Activated naive CD4-positive, alpha-beta T cell (primary cell): ENCODE results near the gene TTC3.
"Not testable (repeated sequence)": the region's sequence is repeated elsewhere in the genome, so short reads cannot be mapped to it uniquely, and the experiment has no call there.

ENCODE experiments used
- DNase-seq, 4 experiments: peaks; one replicate each; lab custom pipeline; 2025; lab: John Stamatoyannopoulos, UW

TTC3 gene

GRCh38 chr21:37088186-37088735, 15.2 kb downstream of the TTC3 start:
- DNase-seq = no peak

DNA sequence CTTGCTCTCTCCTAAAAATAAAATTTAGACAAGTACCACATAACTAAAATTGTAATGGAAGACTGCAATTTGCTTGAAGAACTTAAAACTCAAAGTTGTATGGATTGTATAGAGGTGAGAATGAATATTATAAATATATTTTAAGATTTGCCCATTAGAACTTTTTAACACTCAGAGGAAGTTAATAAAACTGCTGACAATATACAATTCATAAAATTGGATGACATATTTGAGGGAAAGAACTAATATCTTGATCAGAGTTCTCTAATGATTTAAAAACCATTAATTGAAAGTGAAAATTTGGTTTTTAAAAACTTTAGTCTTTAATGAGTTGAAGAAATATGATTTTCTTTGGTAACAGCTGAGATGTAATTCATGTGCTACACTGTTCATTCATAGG, 20.9 kb downstream of the TTC3 start:
- DNase-seq = no peak

- no peak for DNase-seq
Measured at GRCh38 chr21:37095821-37096220, 22.8 kb downstream of the TTC3 start.

DNA sequence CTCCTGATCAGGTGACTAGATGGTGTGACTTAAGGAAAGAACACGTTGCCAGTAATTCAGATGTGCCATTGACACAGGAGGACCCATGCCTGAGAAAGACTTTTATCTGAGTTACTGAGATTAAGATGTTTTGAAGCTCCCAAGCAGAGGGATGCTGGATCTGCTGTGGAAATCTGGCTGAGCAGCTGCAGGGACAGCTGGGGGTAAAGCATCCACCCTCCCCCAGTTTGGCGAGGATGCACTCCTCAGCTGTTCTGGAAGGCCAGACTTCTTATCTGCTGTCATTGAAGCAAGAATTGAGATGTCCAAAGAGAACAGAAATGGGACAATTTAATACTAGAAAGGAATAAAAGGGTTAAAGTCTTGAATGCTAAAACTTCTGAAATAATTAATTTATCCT, 25.7 kb downstream of the TTC3 start:
- DNase-seq = no peak

GRCh38 chr21:37100316-37100715, 27.3 kb downstream of the TTC3 start:
- no peak for DNase-seq

DNA sequence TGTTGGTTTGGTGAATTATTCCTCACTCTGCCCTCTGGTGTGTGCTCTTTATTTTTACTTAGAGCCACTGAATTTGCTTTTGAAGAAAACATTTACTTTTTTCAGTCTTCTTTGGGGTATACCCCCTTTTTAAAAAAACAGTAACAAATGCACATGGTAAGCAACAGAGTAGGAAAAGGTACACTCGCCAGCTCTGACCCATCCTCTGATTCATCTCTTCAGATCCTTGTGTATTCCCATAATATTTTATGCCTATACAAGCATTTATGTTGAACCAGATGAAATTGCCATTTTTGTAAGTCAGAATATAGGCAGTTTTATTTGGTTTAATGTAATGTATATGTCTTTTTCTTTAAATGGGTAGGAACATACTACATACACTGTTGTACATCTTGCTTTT, 28.3 kb downstream of the TTC3 start:
- DNase-seq = no peak

DNA sequence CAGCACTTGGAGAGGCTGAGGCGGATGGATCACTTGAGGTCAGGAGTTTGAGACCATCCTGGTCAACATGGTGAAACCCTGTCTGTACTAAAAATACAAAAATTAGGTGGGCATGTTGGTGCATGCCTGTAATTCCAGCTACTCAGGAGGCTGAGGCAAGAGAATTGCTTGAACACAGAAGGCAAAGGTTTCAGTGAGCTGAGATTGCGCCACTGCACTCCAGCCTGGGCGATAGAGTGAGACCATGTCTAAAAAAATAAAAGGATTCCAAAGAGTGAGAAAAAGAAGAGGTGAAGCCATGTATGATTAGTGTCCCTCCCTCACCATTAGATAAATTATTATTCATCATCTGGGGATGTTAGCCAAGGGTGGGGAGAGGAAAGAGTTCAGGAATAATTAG, 29.7 kb downstream of the TTC3 start:
- DNase-seq = not testable (repeated sequence)

- no peak for DNase-seq
Measured at GRCh38 chr21:37106998-37107397, 33.9 kb downstream of the TTC3 start.

DNA sequence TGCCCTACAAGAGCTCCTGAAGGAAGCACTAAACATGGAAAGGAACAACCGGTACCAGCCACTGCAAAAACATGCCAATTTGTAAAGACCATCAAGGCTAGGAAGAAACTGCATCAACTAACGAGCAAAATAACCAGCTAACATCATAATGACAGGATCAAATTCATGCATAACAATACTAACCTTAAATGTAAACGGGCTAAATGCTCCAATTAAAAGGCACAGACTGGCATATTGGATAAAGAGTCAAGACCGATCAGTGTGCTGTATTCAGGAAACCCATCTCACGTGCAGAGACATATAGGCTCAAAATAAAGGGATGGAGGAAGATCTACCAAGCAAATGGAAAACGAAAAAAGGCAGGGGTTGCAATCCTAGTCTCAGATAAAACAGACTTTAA, 38.0 kb downstream of the TTC3 start:
- not testable (repeated sequence) for DNase-seq

DNA sequence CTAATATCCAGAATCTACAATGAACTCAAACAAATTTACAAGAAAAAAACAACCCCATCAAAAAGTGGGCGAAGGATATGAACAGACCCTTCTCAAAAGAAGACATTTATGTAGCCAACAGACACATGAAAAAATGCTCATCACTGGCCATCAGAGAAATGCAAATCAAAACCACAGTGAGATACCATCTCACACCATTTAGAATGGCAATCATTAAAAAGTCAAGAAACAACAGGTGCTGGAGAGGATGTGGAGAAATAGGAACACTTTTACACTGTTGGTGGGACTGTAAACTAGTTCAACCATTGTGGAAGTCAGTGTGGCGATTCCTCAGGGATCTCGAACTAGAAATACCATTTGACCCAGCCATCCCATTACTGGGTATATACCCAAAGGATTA, 41.2 kb downstream of the TTC3 start:
- not testable (repeated sequence) for DNase-seq

- not testable (repeated sequence) for DNase-seq
Measured at GRCh38 chr21:37116459-37116858, 43.4 kb downstream of the TTC3 start.

GRCh38 chr21:37117204-37117603, 44.1 kb downstream of the TTC3 start:
- no peak for DNase-seq

- DNase-seq = no peak
Measured at GRCh38 chr21:37118187-37118826, 45.3 kb downstream of the TTC3 start.

GRCh38 chr21:37119421-37120218, 46.6 kb downstream of the TTC3 start:
- no peak for DNase-seq

DNA sequence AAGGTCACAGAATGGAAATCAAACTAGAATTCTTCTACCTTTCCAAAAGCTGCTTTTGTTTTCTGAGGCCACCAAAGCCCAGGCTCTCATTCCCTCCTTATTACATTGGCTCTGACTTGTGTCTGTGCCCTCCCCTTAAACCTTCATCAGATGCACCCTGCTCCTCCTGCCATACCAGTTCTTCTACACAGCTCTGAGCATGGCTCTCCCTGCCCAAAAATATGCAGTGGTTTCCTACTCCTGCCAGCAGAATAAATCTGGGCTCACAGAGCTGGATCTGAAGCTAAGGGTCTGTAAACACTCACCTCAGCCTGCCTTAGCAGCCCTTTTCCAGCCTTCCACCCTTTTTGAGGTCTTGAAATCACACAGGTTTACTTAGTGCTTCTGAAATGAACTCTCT, 55.0 kb downstream of the TTC3 start:
- no peak for DNase-seq

GRCh38 chr21:37130971-37131370, 57.9 kb downstream of the TTC3 start:
- no peak for DNase-seq

DNA sequence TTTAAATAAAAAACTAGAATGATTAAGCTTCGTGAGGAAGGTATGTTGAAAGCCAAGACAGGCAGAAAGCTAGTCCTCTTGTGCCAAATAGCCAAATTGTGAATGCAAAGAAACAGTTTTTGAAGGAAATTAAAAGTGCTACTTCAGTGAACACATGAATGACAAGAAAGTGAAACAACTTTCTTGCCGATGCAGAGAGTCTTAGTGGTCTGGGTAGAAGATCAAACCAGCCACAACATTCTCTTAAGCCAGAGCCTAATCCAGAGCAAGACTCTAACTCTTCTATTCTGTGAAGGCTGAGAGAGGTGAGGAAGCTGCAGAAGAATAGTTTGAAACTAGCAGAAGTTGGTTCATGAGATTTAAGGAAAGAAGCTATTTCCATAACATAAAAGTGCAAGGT, 63.2 kb downstream of the TTC3 start:
- DNase-seq = no peak

DNA sequence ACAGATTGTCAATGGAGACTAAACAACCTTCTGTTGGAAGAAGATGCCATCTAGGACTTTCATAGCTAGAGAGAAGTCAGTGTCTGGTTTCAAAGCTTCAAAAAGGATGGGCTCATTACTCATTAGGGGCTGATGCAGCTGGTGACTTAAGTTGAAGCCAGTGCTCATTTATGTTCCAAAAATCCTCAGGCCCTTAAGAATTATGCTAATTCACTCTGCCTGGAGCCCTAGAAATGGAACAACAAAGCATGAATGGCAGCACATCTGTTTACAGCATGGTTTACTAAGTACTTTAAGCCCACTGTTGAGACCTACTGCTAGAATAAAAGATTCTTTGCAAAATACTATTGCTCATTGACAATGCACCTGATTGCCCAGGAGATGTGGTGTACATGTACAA, 63.7 kb downstream of the TTC3 start:
- DNase-seq = no peak

DNA sequence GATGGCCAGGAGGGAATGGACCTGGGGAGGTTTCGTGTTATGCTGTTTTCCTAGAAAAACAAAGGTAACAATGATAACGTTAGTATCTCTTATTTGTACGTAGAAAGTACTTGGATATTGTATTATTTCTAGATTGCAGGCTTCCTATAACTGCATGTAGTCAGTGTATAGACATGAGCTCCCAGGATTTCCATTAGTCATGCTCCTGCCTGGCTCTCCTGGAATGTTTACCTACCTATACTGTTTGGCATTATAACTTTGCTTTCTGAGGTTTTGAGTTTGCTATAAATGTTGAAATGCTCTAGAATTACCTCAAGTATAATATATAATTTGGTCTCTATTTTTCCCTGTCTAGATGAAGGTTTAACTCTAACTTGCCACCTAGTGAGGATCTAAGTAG, 66.1 kb downstream of the TTC3 start:
- DNase-seq = no peak

DNA sequence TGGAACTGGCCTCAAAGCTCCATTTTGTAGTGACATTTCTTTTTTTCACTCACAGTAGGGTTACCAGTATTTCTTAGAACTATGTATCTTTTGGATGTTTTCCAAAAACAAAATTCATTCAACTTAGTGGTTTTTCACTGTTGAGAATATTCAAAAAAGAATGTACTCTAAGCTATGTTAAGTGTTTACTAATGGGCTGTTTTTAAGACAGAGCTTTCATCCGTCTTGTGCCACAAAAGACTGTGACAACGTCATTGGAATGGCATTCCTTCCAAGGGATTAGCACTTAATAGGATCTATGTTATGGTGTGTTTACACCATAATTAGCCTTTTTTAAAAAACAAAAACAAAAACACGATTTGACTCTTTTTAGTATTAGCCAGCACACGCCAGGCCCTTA, 66.8 kb downstream of the TTC3 start:
- no peak for DNase-seq

DNA sequence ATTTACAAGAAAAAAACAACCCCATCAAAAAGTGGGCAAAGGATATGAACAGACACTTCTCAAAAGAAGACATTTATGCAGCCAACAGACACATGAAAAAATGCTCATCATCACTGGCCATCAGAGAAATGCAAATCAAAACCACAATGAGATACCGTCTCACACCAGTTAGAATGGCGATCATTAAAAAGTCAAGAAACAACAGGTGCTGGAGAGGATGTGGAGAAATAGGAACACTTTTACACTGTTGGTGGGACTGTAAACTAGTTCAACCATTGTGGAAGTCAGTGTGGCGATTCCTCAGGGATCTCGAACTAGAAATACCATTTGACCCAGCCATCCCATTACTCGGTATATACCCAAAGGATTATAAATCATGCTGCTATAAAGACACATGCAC, 70.3 kb downstream of the TTC3 start:
- DNase-seq = not testable (repeated sequence)

GRCh38 chr21:37145635-37146111, 72.6 kb downstream of the TTC3 start:
- DNase-seq = no peak
